NT2/D1 (cell line): ENCODE data around the gene SRGAP1.

Source experiments
- YY1 ChIP-seq: IDR thresholded peaks from 2 replicates; pipeline ENCODE4 v1.6.1; 2011; ENCODE audit not compliant: insufficient read length, insufficient read depth
- ZNF274 ChIP-seq: IDR thresholded peaks from 2 replicates; pipeline ENCODE4 v1.6.1; 2011; ENCODE audit warnings: mild to moderate bottlenecking, low read depth, low read length

DNA sequence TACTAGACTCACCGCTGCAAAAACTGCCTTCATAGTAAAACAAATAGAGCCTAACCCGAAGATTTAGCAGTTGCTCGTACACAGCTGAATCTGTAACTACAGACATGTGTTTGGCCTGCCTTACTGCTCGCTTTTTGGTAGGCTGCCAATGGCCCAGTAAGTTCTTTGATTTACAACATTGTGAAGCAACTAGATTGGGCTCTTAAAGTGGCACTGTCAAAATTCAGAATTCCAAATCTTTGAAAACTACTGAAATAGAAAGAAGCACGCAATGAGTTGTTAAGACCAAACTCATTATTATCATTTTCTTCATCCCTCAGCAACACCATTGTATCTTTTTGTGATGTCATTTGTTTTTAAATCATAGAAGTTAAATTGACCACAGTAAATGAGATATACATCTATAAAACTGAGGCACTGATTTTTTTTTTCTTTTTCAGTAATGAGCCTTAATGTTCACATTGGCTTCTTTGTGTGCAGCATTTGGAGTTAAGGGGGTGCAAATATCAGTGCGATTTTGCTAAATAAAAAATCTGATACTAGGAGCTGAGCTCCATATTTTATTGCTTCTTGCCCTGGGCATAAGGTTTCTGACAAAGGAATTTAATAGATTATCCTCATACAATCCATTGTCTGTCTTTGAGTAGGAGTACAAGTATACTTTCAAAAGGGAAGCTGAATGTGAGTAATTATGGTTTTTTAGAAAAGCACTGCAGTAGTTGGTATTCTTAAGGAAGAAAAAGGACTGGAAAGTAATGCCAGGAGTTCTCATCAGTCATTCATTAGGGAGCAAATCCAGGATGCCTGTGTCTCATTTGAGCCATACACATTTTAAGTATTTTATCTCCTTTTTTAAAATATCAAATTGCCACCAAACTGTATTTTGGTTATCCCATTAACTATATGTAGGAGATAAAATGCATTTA lies 239.0 kb downstream of the SRGAP1 start:
- TF ChIP-seq ZNF274 (no peak), YY1 (no peak)
